Lower leg skin (tissue), 4 donors: ENCODE data around the gene IGFBP7. TPM values are rescaled to one million over a fixed set of nuclear protein-coding genes. Genes with fewer than 3 reads are reported as not detected.

Experiments
- DNase-seq, 2 donors: peaks; one replicate each; pipeline ENCODE4 v3.0.0-alpha.2; 2019; ENCODE audit warnings: low spot score in 2 of 2
- H3K4me3 ChIP-seq: fragments of 200-600 bp; sonication (generic); 2 replicates; pipeline ENCODE4 v1.5.1; 2017; ENCODE audit warnings: mild to moderate bottlenecking, low read depth; ENCODE audit not compliant: poor library complexity, severe bottlenecking
- POLR2A ChIP-seq, 2 donors: fragments of 450-650 bp; IDR thresholded peaks; one replicate each; pipeline ENCODE4 v1.6.1; 2016 to 2017; ENCODE audit warnings: antibody characterized with exemption in 2 of 2, mild to moderate bottlenecking in 1 of 2, moderate library complexity in 1 of 2
- WGBS, 2 donors: methylation state at CpG; one replicate each; pipeline ENCODE4 v1.1.5; 2018; 5-methylcytosine and 5-hydroxymethylcytosine counted together
- intact Hi-C: fragments of 100-400 bp; cut with DNase I; formaldehyde crosslinking; loops from one replicate; pipeline ENCODE4 v1.15.0; 2023; ENCODE audit warnings: low total_unique reads
- total RNA-seq, 4 donors: library from RNA; depleted of rRNA; stranded (reverse); fragments of >200 nt; gene quantifications; one replicate each; pipeline ENCODE4 v1.1.0, GENCODE V29; 2016
- TF ChIP-seq, protein P1 (sequence below), 3 donors: fragments of 450-650 bp; IDR thresholded peaks; one replicate each; pipeline ENCODE4 v1.5.1; 2016; ENCODE audit warnings: antibody characterized with exemption in 3 of 3, mild to moderate bottlenecking in 3 of 3, moderate library complexity in 2 of 3

The IGFBP7 gene
- total RNA-seq, 4 donors from 2014 or later, result 122 to 324 (median 168) TPM

DNA sequence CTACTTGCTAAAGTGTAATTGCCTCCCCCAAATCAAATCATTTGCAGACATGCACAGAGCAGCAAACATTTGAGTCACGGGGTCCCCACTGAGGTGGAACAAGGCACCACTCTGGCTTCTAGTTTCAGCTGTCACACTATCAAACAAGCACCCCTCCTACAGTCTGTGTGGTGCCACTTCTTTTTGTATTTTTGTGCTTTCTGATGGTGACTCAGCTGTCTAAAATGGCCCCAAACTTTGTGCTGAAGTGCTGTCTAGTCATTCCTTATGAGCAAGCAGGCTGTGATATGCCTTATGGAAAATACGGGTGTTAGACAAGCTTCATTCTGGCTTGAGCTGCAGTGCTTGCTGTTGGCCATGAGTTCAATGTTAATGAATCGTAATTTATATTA lies 15.4 kb downstream of the IGFBP7 start:
- H3K4me3 ChIP-seq, result no peak overlapping the region
- no peak for TF ChIP-seq POLR2A (IDR thresholded peaks at IDR 0.05)
- TF ChIP-seq, protein P1, sequence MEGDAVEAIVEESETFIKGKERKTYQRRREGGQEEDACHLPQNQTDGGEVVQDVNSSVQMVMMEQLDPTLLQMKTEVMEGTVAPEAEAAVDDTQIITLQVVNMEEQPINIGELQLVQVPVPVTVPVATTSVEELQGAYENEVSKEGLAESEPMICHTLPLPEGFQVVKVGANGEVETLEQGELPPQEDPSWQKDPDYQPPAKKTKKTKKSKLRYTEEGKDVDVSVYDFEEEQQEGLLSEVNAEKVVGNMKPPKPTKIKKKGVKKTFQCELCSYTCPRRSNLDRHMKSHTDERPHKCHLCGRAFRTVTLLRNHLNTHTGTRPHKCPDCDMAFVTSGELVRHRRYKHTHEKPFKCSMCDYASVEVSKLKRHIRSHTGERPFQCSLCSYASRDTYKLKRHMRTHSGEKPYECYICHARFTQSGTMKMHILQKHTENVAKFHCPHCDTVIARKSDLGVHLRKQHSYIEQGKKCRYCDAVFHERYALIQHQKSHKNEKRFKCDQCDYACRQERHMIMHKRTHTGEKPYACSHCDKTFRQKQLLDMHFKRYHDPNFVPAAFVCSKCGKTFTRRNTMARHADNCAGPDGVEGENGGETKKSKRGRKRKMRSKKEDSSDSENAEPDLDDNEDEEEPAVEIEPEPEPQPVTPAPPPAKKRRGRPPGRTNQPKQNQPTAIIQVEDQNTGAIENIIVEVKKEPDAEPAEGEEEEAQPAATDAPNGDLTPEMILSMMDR (IDR thresholded peaks at IDR 0.05), result no peak
- DNase-seq, result no peak
- intact Hi-C loops, result no loop called here
- WGBS, 2 donors, result 75 to 88% methylated on average over 3 of the region's 3 CpGs

DNA sequence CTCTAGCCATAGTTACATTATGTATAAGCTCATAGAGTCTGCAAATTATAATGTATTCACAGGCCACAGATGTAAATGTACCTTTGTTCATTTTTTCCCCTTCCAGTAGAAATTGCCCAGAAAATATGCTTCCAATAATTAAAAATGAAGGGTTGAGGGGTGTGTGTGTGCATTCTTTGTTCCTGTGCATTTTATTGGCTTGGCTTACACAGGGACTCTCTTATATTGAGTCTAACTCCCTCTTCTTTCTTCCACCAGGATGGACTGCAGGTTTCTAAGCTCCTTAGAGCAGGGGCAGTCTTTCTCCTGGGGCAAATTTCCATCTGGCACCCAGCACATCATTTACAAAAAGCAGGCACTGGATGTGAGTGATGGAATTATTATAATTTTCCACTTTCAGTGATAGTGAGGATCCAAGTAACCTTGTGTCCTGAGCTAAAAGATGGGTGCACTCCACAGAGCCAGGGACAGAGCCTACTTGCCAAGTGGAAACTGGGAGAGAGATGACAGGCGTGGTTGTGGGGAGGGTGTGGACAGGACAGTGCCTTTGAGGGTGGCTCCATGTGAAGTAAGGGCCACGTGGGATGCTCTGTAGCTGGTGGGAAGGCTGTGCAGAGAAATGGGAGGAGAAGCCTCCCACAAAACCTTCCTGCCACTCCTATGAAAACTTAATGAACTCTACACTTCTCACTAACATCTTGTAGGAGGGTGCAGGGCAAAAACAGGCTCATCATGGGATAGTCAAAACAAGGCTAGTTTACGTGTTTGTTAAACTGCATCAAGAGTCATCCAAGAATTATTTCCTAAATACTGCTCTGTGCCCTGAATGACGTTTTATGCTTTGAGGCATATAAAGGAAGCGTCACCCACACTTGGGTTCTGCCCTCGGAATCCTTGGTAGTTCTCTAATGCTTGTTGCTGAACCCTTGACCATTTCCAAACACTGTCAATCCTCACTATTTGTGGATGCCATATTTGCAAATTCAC lies 16.0 kb downstream of the IGFBP7 start:
- 52 to 60% methylated on average over 6 of the region's 6 CpGs for WGBS, 2 donors
- intact Hi-C loops, result no loop called here
- no peak for TF ChIP-seq POLR2A (IDR thresholded peaks at IDR 0.05)
- TF ChIP-seq, protein P1 (IDR thresholded peaks at IDR 0.05), result no peak
- peak in 1 of 2 donors; percentile 53 for DNase-seq
- no peak overlapping the region for H3K4me3 ChIP-seq

DNA sequence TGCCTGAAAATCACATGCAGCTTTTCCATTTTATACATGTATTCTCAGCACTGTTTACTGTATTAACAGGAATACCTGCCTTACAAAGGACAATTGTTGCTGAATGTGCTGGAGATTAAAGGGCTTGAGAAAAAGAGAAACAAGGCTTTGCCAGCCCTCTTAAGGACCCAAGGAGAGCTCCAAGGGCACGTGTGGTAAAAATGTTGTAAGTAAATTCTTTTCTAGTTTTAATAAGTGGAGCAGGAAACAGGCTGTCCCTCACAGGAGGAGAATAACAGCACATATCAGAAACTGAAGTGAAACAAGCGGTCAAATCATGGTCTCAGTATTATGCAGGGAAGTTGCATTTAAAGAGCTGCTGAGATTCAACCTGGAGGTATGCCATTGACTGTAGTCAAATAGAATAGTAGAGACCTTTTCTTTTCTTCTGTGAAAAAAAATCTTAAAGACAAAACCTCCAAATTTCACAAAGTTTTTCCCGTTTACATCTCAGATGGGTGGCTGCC lies 18.5 kb downstream of the IGFBP7 start:
- WGBS, 2 donors, result 59 to 64% methylated on average over 3 of the region's 3 CpGs
- intact Hi-C loops, result no loop called here
- H3K4me3 ChIP-seq, result no peak overlapping the region
- DNase-seq, result no peak
- TF ChIP-seq, protein P1 (IDR thresholded peaks at IDR 0.05), result no peak
- no peak for TF ChIP-seq POLR2A (IDR thresholded peaks at IDR 0.05)

DNA sequence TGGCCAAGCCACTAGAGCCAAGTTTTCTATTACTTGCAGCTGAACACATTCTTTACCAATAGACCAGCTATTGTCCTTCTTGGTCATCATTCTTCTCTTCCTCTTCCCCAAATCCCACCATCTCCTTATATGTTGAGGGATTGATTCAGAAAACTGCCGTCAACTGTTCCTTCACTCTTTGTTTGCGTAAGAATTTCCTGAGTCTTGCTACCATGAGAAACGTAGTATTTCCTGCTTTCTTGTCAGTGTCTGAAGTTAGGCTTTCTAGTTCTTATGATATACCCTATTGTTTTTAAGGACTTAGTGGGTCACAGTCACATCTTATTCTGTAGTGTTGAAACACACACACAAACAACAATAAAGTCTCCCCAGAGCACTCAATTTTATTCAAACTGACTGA lies 20.1 kb downstream of the IGFBP7 start:
- no peak for DNase-seq
- intact Hi-C loops, result no loop called here
- no peak for TF ChIP-seq POLR2A (IDR thresholded peaks at IDR 0.05)
- TF ChIP-seq, protein P1 (IDR thresholded peaks at IDR 0.05), result no peak
- 83 to 88% methylated on average over 3 of the region's 3 CpGs for WGBS, 2 donors
- no peak overlapping the region for H3K4me3 ChIP-seq

DNA sequence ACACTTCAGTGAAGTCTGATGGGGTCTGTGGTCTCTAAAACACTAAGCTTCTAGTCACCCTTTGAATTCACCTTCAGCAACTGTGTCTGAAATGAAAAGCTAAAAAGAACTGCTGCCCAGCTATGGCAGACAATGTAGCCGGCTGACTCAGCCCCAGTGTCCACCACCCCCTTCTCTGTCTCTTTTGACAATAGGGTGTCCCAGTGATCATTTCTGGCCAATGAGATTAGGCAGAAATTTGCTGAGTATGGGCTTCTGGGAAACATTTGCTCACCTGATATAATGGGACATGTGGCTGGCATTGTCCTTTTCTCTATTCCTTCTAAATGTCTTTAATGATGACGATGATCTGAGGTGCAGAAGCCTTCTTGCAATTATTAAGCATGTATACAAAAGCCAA lies 20.6 kb downstream of the IGFBP7 start:
- WGBS, 2 donors, result 91 to 94% methylated on average over 2 of the region's 2 CpGs
- no peak for DNase-seq
- TF ChIP-seq, protein P1 (IDR thresholded peaks at IDR 0.05), result no peak
- no peak for TF ChIP-seq POLR2A (IDR thresholded peaks at IDR 0.05)
- intact Hi-C loops, result no loop called here
- H3K4me3 ChIP-seq, result no peak overlapping the region
